K562 (cell line): Measurements from ENCODE around the gene RPS2. TPM values are rescaled to one million over a fixed set of nuclear protein-coding genes. Genes with fewer than 3 reads are reported as not detected.

Experiments used
- ARID1B ChIP-seq: fragments of 450-650 bp; IDR thresholded peaks from 2 replicates; pipeline ENCODE4 v1.6.1; 2016; ENCODE audit warnings: antibody characterized with exemption, mild to moderate bottlenecking, inconsistent platforms
- ATF7 ChIP-seq: fragments of 450-650 bp; IDR thresholded peaks from 2 replicates; pipeline ENCODE4 v1.7.1; 2014; ENCODE audit warnings: mild to moderate bottlenecking, moderate library complexity
- BACH1 ChIP-seq: fragments of 200-800 bp; sonication (Bioruptor generic); IDR thresholded peaks from 2 replicates; pipeline ENCODE4 v1.6.1; 2016; ENCODE audit warnings: missing genetic modification characterization, missing compliant biosample characterization
- C11orf30 ChIP-seq: fragments of 450-650 bp; IDR thresholded peaks from 2 replicates; pipeline ENCODE4 v1.6.1; 2016; ENCODE audit warnings: low read depth, mild to moderate bottlenecking
- ESRRA ChIP-seq: fragments of 450-650 bp; IDR thresholded peaks from 2 replicates; pipeline ENCODE4 v1.6.1; 2014; ENCODE audit warnings: low read depth, mild to moderate bottlenecking, moderate library complexity, borderline replicate concordance
- FOSL1 ChIP-seq: fragments of 200-800 bp; sonication (Bioruptor generic); conservative IDR thresholded peaks from 2 replicates; pipeline ENCODE4 v1.6.1; 2016; ENCODE audit warnings: missing genetic modification characterization, missing compliant biosample characterization
- HDAC1 ChIP-seq, 2 experiments: fragments of 450-650 bp; IDR thresholded peaks; 2 replicates each; pipeline ENCODE4 v1.6.1; 2016 to 2017; ENCODE audit warnings: inconsistent platforms in 1 of 2, mild to moderate bottlenecking in 1 of 2, moderate library complexity in 1 of 2
- HLTF ChIP-seq: fragments of 450-650 bp; IDR thresholded peaks from 2 replicates; pipeline ENCODE4 v1.6.1; 2016
- KLF10 ChIP-seq: fragments of 250-450 bp; sonication (Bioruptor Pico); IDR thresholded peaks from 2 replicates; pipeline ENCODE4 v1.6.1; 2021; ENCODE audit warnings: matching md5 sums
- MEIS2 ChIP-seq: fragments of 450-650 bp; IDR thresholded peaks from 2 replicates; pipeline ENCODE4 v1.6.1; 2014; ENCODE audit warnings: mild to moderate bottlenecking; ENCODE audit not compliant: partially characterized antibody
- NONO ChIP-seq, 2 experiments: fragments of 200-400 bp in 1 of 2; fragments of 450-650 bp in 1 of 2; formaldehyde crosslinking in 1 of 2; IDR thresholded peaks; 2 replicates each; pipeline ENCODE4 v1.6.1; 2017; ENCODE audit warnings: low read depth in 2 of 2, mild to moderate bottlenecking in 2 of 2, moderate library complexity in 2 of 2, low read length in 1 of 2
- RBM22 ChIP-seq: fragments of 200-400 bp; formaldehyde crosslinking; IDR thresholded peaks from 2 replicates; pipeline ENCODE4 v1.6.1; 2018; ENCODE audit warnings: low read length, low read depth; ENCODE audit not compliant: poor library complexity, severe bottlenecking
- XRCC3 ChIP-seq: fragments of 450-650 bp; IDR thresholded peaks from 2 replicates; pipeline ENCODE4 v1.6.1; 2017; ENCODE audit warnings: mild to moderate bottlenecking, moderate library complexity
- ZNF124 ChIP-seq: sonication (generic); formaldehyde crosslinking; IDR thresholded peaks from 2 replicates; pipeline ENCODE4 v1.8.1; 2022; ENCODE audit warnings: missing genetic modification reagents
- ZNF76 ChIP-seq: fragments of 250-450 bp; sonication (Bioruptor Pico); IDR thresholded peaks from 2 replicates; pipeline ENCODE4 v1.4.0; 2020; ENCODE audit warnings: mild to moderate bottlenecking, moderate library complexity, borderline replicate concordance
- polyA plus RNA-seq, 8 experiments: library from polyadenylated mRNA; depleted of rRNA in 4 of 8; stranded (reverse) in 5 of 8; unstranded in 3 of 8; fragments of >200 nt; fragmentation: Nextera tagmentation in 2 of 8; fragmentation: Illumina TruSeq in 1 of 8; extraction: Ambion mirVana in 2 of 8; extraction: Trizol in 1 of 8; gene quantifications; 2 replicates each; pipeline versions ENCODE4 v1.2.1 to v1.2.3, GENCODE V29; 2011 to 2014; ENCODE audit warnings: inconsistent platforms in 1 of 8, missing spikeins in 1 of 8
- total RNA-seq, 7 experiments: library from RNA; depleted of rRNA in 6 of 7; stranded (reverse); fragments of >200 nt in 6 of 7; fragmentation: Illumina TruSeq in 2 of 7; extraction: Trizol in 2 of 7; gene quantifications; 2 replicates each; pipeline versions ENCODE4 v1.2.1 to v1.2.3, GENCODE V29; 2011 to 2021; ENCODE audit warnings: low replicate concordance in 1 of 7
- TF ChIP-seq, protein P1 (sequence below), 2 experiments: IDR thresholded peaks in 1 of 2; conservative IDR thresholded peaks in 1 of 2; 2 replicates each; pipeline ENCODE4 v1.6.1; 2016; ENCODE audit warnings: low read depth in 2 of 2, mild to moderate bottlenecking in 1 of 2, missing compliant biosample characterization in 1 of 2, missing genetic modification characterization in 1 of 2, moderate library complexity in 1 of 2
- TF ChIP-seq, protein P2 (sequence below), 2 experiments: fragments of 450-650 bp; conservative IDR thresholded peaks; 2 replicates each; pipeline ENCODE4 v1.6.1; 2017; ENCODE audit warnings: mild to moderate bottlenecking in 2 of 2, moderate library complexity in 2 of 2
- TF ChIP-seq, protein P3 (sequence below), 2 experiments: fragments of 200-800 bp in 1 of 2; sonication (Bioruptor generic) in 1 of 2; sonication (generic) in 1 of 2; formaldehyde crosslinking in 1 of 2; IDR thresholded peaks in 1 of 2; conservative IDR thresholded peaks in 1 of 2; 2 replicates each; pipeline versions ENCODE4 v1.5.0 to v1.6.1; 2016 to 2020; ENCODE audit warnings: missing compliant biosample characterization in 1 of 2, missing genetic modification characterization in 1 of 2, missing genetic modification reagents in 1 of 2
- TF ChIP-seq, protein P4 (sequence below): sonication (generic); formaldehyde crosslinking; IDR thresholded peaks from 2 replicates; pipeline ENCODE4 v1.8.0; 2022; ENCODE audit warnings: missing genetic modification reagents, mild to moderate bottlenecking, moderate library complexity, borderline replicate concordance

Gene RPS2
- total and polyA plus RNA-seq, 9 of the 15 experiments (the other 6 are each of a cell fraction or from before 2014, with no cell fraction given), result 834 to 4,794 (median 3,793) TPM

DNA sequence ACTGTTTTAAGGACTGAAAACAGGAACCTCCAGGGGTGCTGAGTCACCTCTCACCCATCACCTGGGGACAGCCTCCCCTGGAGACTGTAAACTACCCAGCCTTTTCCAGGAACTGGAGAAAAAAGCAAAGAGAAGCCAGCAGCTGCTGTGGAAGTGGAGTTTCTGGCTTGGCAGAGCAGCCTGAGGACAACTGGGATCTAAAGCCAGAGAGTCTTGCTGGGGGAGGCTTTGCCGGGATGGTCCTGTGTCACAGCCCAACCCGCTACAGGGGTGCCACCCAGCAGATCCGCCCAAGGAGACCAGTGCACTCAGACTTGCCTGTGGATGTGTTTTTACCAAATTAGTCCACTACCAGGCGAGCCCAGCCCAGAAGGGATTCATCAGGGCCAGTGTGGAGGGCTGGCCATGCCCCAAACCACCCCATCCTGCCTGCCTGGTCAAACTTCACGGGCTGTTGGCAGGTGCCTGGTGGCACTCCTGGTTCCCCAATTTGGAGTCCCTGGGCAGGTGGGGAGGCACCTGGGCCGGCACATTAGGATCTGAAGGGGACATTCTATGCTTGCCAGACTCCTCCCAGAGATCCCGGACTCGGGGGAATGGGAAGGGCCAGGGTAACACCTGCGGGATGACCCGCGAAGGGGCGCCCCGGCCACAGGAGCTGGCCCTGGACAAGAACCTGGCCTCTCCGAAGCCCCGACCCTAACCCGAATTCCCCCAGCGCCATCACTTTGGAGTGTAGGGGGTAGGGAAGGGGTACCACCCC, 22.4 kb downstream of the RPS2 start (continued):
- TF ChIP-seq, protein P1, sequence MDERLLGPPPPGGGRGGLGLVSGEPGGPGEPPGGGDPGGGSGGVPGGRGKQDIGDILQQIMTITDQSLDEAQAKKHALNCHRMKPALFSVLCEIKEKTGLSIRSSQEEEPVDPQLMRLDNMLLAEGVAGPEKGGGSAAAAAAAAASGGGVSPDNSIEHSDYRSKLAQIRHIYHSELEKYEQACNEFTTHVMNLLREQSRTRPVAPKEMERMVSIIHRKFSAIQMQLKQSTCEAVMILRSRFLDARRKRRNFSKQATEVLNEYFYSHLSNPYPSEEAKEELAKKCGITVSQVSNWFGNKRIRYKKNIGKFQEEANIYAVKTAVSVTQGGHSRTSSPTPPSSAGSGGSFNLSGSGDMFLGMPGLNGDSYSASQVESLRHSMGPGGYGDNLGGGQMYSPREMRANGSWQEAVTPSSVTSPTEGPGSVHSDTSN (CRISPR knock-in tag; IDR thresholded peaks at IDR 0.05; ENCODE audit: low read depth), result 0 out of 2 replicates have a peak, but pooled peaks have one; percentile 13
- TF ChIP-seq, protein P1 (tag; conservative IDR thresholded peaks at IDR 0.05; ENCODE audit: low read depth), result 0 out of 2 replicates have a peak, but pooled peaks have one; percentile 10
- TF ChIP-seq FOSL1 (tag) (peak; percentile 56), NONO (IDR thresholded peaks at IDR 0.05; ENCODE audit: low read depth in 2 of 2, low read length in 1 of 2) (0 out of 4 replicates have a peak, but pooled peaks of 1 of the 2 experiments have one; percentile 15), XRCC3 (no peak), C11orf30 (peak; percentile 93), ATF7 (0 out of 2 replicates have a peak, but pooled peaks have one; percentile 13), HDAC1 (IDR thresholded peaks at IDR 0.05) (peak in 1 of 2 experiments; percentile 40; a peak in 1 of 4 replicates), KLF10 (no peak), RBM22 (no peak), ESRRA (peak; percentile 11; the same call in 1 of the 2 replicates), ZNF76 (CRISPR knock-in tag) (no peak), BACH1 (tag) (peak; percentile 81), ZNF124 (CRISPR knock-in tag) (no peak), MEIS2 (peak; percentile 89), ARID1B (peak; percentile 68), HLTF (no peak)
- TF ChIP-seq, protein P2, sequence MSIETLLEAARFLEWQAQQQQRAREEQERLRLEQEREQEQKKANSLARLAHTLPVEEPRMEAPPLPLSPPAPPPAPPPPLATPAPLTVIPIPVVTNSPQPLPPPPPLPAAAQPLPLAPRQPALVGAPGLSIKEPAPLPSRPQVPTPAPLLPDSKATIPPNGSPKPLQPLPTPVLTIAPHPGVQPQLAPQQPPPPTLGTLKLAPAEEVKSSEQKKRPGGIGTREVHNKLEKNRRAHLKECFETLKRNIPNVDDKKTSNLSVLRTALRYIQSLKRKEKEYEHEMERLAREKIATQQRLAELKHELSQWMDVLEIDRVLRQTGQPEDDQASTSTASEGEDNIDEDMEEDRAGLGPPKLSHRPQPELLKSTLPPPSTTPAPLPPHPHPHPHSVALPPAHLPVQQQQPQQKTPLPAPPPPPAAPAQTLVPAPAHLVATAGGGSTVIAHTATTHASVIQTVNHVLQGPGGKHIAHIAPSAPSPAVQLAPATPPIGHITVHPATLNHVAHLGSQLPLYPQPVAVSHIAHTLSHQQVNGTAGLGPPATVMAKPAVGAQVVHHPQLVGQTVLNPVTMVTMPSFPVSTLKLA (conservative IDR thresholded peaks at IDR 0.05), result peak in 1 of 2 experiments; percentile 57; a peak in 1 of 4 replicates
- TF ChIP-seq, protein P3, sequence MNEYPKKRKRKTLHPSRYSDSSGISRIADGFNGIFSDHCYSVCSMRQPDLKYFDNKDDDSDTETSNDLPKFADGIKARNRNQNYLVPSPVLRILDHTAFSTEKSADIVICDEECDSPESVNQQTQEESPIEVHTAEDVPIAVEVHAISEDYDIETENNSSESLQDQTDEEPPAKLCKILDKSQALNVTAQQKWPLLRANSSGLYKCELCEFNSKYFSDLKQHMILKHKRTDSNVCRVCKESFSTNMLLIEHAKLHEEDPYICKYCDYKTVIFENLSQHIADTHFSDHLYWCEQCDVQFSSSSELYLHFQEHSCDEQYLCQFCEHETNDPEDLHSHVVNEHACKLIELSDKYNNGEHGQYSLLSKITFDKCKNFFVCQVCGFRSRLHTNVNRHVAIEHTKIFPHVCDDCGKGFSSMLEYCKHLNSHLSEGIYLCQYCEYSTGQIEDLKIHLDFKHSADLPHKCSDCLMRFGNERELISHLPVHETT (CRISPR knock-in tag; conservative IDR thresholded peaks at IDR 0.05 in 1 of 2, IDR thresholded peaks at IDR 0.05 in 1 of 2), result 0 out of 4 replicates have a peak, but pooled peaks of 1 of the 2 experiments have one; percentile 22
- TF ChIP-seq, protein P4, sequence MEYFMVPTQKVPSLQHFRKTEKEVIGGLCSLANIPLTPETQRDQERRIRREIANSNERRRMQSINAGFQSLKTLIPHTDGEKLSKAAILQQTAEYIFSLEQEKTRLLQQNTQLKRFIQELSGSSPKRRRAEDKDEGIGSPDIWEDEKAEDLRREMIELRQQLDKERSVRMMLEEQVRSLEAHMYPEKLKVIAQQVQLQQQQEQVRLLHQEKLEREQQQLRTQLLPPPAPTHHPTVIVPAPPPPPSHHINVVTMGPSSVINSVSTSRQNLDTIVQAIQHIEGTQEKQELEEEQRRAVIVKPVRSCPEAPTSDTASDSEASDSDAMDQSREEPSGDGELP (CRISPR knock-in tag), result peak; percentile 68
